GM23338 (cell line): ENCODE measurements around the gene HS6ST3. TPM values are rescaled to one million over a fixed set of nuclear protein-coding genes. Genes with fewer than 3 reads are reported as not detected.

Source experiments
- ATAC-seq: fragments of 200-7000 bp; cut with Tn5 transposase; 3 replicates; pipeline ENCODE4 v1.9.1; 2020
- DNase-seq: peaks from one replicate; pipeline ENCODE4 v3.0.0-alpha.2; 2015; ENCODE audit warnings: low spot score
- H2AFZ ChIP-seq: fragments of 200-600 bp; sonication (generic); 2 replicates; pipeline ENCODE4 v1.8.0; 2016; ENCODE audit warnings: antibody characterized with exemption, mild to moderate bottlenecking, moderate library complexity
- H3F3A ChIP-seq: fragments of 200-600 bp; sonication (generic); replicated peaks from 2 replicates; pipeline ENCODE4 v1.8.0; 2017; ENCODE audit warnings: antibody characterized with exemption, mixed run types, low read depth
- H3K27ac ChIP-seq: fragments of 200-600 bp; sonication (generic); 2 replicates; pipeline ENCODE4 v1.6.1; 2016; ENCODE audit warnings: low read depth
- H3K27me3 ChIP-seq: fragments of 200-600 bp; sonication (generic); 2 replicates; pipeline ENCODE4 v1.8.0; 2016; ENCODE audit warnings: mild to moderate bottlenecking, mixed run types, moderate library complexity; ENCODE audit not compliant: insufficient read depth
- H3K36me3 ChIP-seq: fragments of 200-600 bp; sonication (generic); 2 replicates; pipeline ENCODE4 v1.8.0; 2016; ENCODE audit warnings: mild to moderate bottlenecking; ENCODE audit not compliant: insufficient read depth
- H3K4me1 ChIP-seq: fragments of 200-600 bp; sonication (generic); 2 replicates; pipeline ENCODE4 v1.8.0; 2016; ENCODE audit warnings: mild to moderate bottlenecking, moderate library complexity; ENCODE audit not compliant: insufficient read depth
- H3K4me2 ChIP-seq: fragments of 200-600 bp; sonication (generic); 2 replicates; pipeline ENCODE4 v1.7.1; 2017; ENCODE audit warnings: mixed run types
- H3K4me3 ChIP-seq: fragments of 200-600 bp; sonication (generic); 2 replicates; pipeline ENCODE4 v1.6.1; 2016; ENCODE audit warnings: mixed run types
- H3K79me2 ChIP-seq: fragments of 200-600 bp; sonication (generic); replicated peaks from 2 replicates; pipeline ENCODE4 v1.8.0; 2017; ENCODE audit warnings: mild to moderate bottlenecking; ENCODE audit not compliant: insufficient read depth
- H3K9me2 ChIP-seq: fragments of 200-600 bp; sonication (generic); 2 replicates; pipeline ENCODE4 v1.8.0; 2017; ENCODE audit not compliant: insufficient read depth
- H4K20me1 ChIP-seq: fragments of 200-600 bp; sonication (generic); replicated peaks from 2 replicates; pipeline ENCODE4 v1.8.0; 2017; ENCODE audit warnings: mild to moderate bottlenecking; ENCODE audit not compliant: insufficient read depth
- H3K27ac Mint-ChIP-seq: 2 replicates; pipeline ENCODE4 v1.8.0; 2020; ENCODE audit warnings: inconsistent platforms, mild to moderate bottlenecking, moderate library complexity, mixed read lengths
- H3K27me3 Mint-ChIP-seq: 3 replicates; pipeline ENCODE4 v1.8.0; 2022; ENCODE audit warnings: low read depth, mild to moderate bottlenecking, moderate library complexity, mixed read lengths, inconsistent platforms; ENCODE audit not compliant: insufficient read depth, poor library complexity
- H3K36me3 Mint-ChIP-seq: 3 replicates; pipeline ENCODE4 v1.8.0; 2021; ENCODE audit warnings: low read depth, mild to moderate bottlenecking, inconsistent platforms, moderate library complexity, mixed read lengths
- H3K4me1 Mint-ChIP-seq: 3 replicates; pipeline ENCODE4 v1.8.0; 2020; ENCODE audit warnings: mild to moderate bottlenecking, inconsistent platforms, mixed read lengths
- H3K4me3 Mint-ChIP-seq: 3 replicates; pipeline ENCODE4 v1.8.0; 2021; ENCODE audit warnings: moderate library complexity, mild to moderate bottlenecking, inconsistent platforms, mixed read lengths
- H3K9me3 Mint-ChIP-seq: 3 replicates; pipeline ENCODE4 v1.8.0; 2020; ENCODE audit warnings: moderate library complexity, mild to moderate bottlenecking, inconsistent platforms, mixed read lengths
- CREB1 ChIP-seq: fragments of 250-450 bp; sonication (Bioruptor Pico); IDR thresholded peaks from 2 replicates; pipeline ENCODE4 v1.5.0; 2020; ENCODE audit warnings: low read depth, mild to moderate bottlenecking, moderate library complexity
- EZH2 ChIP-seq: fragments of 200-600 bp; sonication (generic); IDR thresholded peaks from one replicate; pipeline ENCODE4 v1.8.0; 2017; ENCODE audit warnings: antibody characterized with exemption, mild to moderate bottlenecking, low read depth; ENCODE audit not compliant: unreplicated experiment
- EZH2phosphoT487 ChIP-seq: fragments of 200-600 bp; sonication (generic); IDR thresholded peaks from one replicate; pipeline ENCODE4 v1.8.1; 2018; ENCODE audit warnings: antibody characterized with exemption; ENCODE audit not compliant: unreplicated experiment
- JUNB ChIP-seq: IDR thresholded peaks from one replicate; pipeline ENCODE4 v1.6.1; 2016; ENCODE audit warnings: antibody characterized with exemption; ENCODE audit not compliant: unreplicated experiment
- NANOG ChIP-seq: IDR thresholded peaks from 2 replicates; pipeline ENCODE4 v1.6.1; 2016; ENCODE audit warnings: antibody characterized with exemption, borderline replicate concordance
- POLR2AphosphoS5 ChIP-seq: IDR thresholded peaks from 2 replicates; pipeline ENCODE4 v1.6.1; 2016; ENCODE audit warnings: antibody characterized with exemption, low read depth
- STAT1 ChIP-seq: IDR thresholded peaks from one replicate; pipeline ENCODE4 v1.6.1; 2016; ENCODE audit warnings: antibody characterized with exemption; ENCODE audit not compliant: unreplicated experiment
- ZNF114 ChIP-seq: fragments of 250-450 bp; sonication (Bioruptor Pico); IDR thresholded peaks from 2 replicates; pipeline ENCODE4 v1.5.0; 2020; ENCODE audit warnings: mild to moderate bottlenecking, moderate library complexity
- ZNF331 ChIP-seq: fragments of 250-450 bp; sonication (Bioruptor Pico); IDR thresholded peaks from 2 replicates; pipeline ENCODE4 v1.5.0; 2020; ENCODE audit warnings: low read depth, mild to moderate bottlenecking, moderate library complexity
- polyA plus RNA-seq: library from polyadenylated mRNA; unstranded; fragments of >200 nt; fragmentation: Nextera tagmentation; extraction: Ambion mirVana; gene quantifications from 2 replicates; pipeline ENCODE4 v1.2.1, GENCODE V29; 2016
- total RNA-seq: library from RNA; depleted of rRNA; stranded (reverse); fragments of >200 nt; shearing (Covaris generic); gene quantifications from 2 replicates; pipeline ENCODE4 v1.2.3, GENCODE V29; 2014
- TF ChIP-seq, protein P1 (sequence below), 2 experiments: fragments of 200-600 bp in 1 of 2; sonication (generic) in 1 of 2; conservative IDR thresholded peaks; 2 replicates each; pipeline versions ENCODE4 v1.5.1 to v1.6.1; 2016 to 2017; ENCODE audit warnings: antibody characterized with exemption in 2 of 2, low read depth in 2 of 2, mild to moderate bottlenecking in 2 of 2, moderate library complexity in 1 of 2
- TF ChIP-seq, protein P2 (sequence below): IDR thresholded peaks from one replicate; pipeline ENCODE4 v1.6.1; 2018; ENCODE audit warnings: antibody characterized with exemption; ENCODE audit not compliant: unreplicated experiment
- TF ChIP-seq, protein P3 (sequence below): fragments of 250-450 bp; sonication (Bioruptor Pico); IDR thresholded peaks from 2 replicates; pipeline ENCODE4 v1.5.0; 2020; ENCODE audit warnings: mild to moderate bottlenecking, moderate library complexity
- TF ChIP-seq, protein P4 (sequence below): IDR thresholded peaks from 2 replicates; pipeline ENCODE4 v1.6.1; 2016; ENCODE audit warnings: antibody characterized with exemption

The HS6ST3 gene
- total and polyA plus RNA-seq, 2 experiments from 2014 or later = 0.52 to 0.80 TPM

- ATAC-seq (no peak), DNase-seq (no peak)
- no peaks in the 10 kb centered on the region for H3F3A ChIP-seq
- Mint-ChIP-seq H3K4me3 (no peak overlapping the region), H3K4me1 (no peaks in the 10 kb centered on the region), H3K27me3 (no peaks in the 10 kb centered on the region), H3K9me3 (peaks cover 8% of the 10 kb centered on the region; the same call in 2 of the 3 replicates), H3K27ac (no peak overlapping the region), H3K36me3 (no peaks in the 10 kb centered on the region)
- H3K79me2 ChIP-seq = no peaks in the 10 kb centered on the region
- H3K27me3 ChIP-seq = no peaks in the 10 kb centered on the region
- H3K4me2 ChIP-seq = no peak overlapping the region
- TF ChIP-seq ZNF331 (CRISPR knock-in tag) = no peak
- TF ChIP-seq ZNF114 (CRISPR knock-in tag) = no peak
- TF ChIP-seq, protein P1, sequence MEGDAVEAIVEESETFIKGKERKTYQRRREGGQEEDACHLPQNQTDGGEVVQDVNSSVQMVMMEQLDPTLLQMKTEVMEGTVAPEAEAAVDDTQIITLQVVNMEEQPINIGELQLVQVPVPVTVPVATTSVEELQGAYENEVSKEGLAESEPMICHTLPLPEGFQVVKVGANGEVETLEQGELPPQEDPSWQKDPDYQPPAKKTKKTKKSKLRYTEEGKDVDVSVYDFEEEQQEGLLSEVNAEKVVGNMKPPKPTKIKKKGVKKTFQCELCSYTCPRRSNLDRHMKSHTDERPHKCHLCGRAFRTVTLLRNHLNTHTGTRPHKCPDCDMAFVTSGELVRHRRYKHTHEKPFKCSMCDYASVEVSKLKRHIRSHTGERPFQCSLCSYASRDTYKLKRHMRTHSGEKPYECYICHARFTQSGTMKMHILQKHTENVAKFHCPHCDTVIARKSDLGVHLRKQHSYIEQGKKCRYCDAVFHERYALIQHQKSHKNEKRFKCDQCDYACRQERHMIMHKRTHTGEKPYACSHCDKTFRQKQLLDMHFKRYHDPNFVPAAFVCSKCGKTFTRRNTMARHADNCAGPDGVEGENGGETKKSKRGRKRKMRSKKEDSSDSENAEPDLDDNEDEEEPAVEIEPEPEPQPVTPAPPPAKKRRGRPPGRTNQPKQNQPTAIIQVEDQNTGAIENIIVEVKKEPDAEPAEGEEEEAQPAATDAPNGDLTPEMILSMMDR (conservative IDR thresholded peaks at IDR 0.05; ENCODE audit: low read depth in 2 of 2) = no peak
- TF ChIP-seq NANOG = no peak
- TF ChIP-seq, protein P2, sequence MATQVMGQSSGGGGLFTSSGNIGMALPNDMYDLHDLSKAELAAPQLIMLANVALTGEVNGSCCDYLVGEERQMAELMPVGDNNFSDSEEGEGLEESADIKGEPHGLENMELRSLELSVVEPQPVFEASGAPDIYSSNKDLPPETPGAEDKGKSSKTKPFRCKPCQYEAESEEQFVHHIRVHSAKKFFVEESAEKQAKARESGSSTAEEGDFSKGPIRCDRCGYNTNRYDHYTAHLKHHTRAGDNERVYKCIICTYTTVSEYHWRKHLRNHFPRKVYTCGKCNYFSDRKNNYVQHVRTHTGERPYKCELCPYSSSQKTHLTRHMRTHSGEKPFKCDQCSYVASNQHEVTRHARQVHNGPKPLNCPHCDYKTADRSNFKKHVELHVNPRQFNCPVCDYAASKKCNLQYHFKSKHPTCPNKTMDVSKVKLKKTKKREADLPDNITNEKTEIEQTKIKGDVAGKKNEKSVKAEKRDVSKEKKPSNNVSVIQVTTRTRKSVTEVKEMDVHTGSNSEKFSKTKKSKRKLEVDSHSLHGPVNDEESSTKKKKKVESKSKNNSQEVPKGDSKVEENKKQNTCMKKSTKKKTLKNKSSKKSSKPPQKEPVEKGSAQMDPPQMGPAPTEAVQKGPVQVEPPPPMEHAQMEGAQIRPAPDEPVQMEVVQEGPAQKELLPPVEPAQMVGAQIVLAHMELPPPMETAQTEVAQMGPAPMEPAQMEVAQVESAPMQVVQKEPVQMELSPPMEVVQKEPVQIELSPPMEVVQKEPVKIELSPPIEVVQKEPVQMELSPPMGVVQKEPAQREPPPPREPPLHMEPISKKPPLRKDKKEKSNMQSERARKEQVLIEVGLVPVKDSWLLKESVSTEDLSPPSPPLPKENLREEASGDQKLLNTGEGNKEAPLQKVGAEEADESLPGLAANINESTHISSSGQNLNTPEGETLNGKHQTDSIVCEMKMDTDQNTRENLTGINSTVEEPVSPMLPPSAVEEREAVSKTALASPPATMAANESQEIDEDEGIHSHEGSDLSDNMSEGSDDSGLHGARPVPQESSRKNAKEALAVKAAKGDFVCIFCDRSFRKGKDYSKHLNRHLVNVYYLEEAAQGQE = no peak
- TF ChIP-seq, protein P3, sequence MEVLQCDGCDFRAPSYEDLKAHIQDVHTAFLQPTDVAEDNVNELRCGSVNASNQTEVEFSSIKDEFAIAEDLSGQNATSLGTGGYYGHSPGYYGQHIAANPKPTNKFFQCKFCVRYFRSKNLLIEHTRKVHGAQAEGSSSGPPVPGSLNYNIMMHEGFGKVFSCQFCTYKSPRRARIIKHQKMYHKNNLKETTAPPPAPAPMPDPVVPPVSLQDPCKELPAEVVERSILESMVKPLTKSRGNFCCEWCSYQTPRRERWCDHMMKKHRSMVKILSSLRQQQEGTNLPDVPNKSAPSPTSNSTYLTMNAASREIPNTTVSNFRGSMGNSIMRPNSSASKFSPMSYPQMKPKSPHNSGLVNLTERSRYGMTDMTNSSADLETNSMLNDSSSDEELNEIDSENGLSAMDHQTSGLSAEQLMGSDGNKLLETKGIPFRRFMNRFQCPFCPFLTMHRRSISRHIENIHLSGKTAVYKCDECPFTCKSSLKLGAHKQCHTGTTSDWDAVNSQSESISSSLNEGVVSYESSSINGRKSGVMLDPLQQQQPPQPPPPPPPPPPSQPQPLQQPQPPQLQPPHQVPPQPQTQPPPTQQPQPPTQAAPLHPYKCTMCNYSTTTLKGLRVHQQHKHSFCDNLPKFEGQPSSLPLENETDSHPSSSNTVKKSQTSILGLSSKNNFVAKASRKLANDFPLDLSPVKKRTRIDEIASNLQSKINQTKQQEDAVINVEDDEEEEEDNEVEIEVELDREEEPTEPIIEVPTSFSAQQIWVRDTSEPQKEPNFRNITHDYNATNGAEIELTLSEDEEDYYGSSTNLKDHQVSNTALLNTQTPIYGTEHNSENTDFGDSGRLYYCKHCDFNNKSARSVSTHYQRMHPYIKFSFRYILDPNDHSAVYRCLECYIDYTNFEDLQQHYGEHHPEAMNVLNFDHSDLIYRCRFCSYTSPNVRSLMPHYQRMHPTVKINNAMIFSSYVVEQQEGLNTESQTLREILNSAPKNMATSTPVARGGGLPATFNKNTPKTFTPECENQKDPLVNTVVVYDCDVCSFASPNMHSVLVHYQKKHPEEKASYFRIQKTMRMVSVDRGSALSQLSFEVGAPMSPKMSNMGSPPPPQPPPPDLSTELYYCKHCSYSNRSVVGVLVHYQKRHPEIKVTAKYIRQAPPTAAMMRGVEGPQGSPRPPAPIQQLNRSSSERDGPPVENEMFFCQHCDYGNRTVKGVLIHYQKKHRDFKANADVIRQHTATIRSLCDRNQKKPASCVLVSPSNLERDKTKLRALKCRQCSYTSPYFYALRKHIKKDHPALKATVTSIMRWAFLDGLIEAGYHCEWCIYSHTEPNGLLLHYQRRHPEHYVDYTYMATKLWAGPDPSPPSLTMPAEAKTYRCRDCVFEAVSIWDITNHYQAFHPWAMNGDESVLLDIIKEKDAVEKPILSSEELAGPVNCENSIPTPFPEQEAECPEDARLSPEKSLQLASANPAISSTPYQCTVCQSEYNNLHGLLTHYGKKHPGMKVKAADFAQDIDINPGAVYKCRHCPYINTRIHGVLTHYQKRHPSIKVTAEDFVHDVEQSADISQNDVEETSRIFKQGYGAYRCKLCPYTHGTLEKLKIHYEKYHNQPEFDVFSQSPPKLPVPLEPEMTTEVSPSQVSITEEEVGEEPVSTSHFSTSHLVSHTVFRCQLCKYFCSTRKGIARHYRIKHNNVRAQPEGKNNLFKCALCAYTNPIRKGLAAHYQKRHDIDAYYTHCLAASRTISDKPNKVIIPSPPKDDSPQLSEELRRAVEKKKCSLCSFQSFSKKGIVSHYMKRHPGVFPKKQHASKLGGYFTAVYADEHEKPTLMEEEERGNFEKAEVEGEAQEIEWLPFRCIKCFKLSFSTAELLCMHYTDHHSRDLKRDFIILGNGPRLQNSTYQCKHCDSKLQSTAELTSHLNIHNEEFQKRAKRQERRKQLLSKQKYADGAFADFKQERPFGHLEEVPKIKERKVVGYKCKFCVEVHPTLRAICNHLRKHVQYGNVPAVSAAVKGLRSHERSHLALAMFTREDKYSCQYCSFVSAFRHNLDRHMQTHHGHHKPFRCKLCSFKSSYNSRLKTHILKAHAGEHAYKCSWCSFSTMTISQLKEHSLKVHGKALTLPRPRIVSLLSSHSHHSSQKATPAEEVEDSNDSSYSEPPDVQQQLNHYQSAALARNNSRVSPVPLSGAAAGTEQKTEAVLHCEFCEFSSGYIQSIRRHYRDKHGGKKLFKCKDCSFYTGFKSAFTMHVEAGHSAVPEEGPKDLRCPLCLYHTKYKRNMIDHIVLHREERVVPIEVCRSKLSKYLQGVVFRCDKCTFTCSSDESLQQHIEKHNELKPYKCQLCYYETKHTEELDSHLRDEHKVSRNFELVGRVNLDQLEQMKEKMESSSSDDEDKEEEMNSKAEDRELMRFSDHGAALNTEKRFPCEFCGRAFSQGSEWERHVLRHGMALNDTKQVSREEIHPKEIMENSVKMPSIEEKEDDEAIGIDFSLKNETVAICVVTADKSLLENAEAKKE (CRISPR knock-in tag) = no peak
- TF ChIP-seq, protein P4, sequence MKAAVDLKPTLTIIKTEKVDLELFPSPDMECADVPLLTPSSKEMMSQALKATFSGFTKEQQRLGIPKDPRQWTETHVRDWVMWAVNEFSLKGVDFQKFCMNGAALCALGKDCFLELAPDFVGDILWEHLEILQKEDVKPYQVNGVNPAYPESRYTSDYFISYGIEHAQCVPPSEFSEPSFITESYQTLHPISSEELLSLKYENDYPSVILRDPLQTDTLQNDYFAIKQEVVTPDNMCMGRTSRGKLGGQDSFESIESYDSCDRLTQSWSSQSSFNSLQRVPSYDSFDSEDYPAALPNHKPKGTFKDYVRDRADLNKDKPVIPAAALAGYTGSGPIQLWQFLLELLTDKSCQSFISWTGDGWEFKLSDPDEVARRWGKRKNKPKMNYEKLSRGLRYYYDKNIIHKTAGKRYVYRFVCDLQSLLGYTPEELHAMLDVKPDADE = no peak
- TF ChIP-seq POLR2AphosphoS5 = no peak
- no peak for TF ChIP-seq EZH2phosphoT487
- TF ChIP-seq JUNB = no peak
- no peak for TF ChIP-seq STAT1
- TF ChIP-seq EZH2 = no peak
- no peak for TF ChIP-seq CREB1
- no peak overlapping the region for H2AFZ ChIP-seq
- no peaks in the 10 kb centered on the region for H4K20me1 ChIP-seq
- no peaks in the 10 kb centered on the region for H3K9me2 ChIP-seq
- H3K36me3 ChIP-seq = no peaks in the 10 kb centered on the region; the same call in 1 of the 2 replicates
- H3K4me1 ChIP-seq = no peaks in the 10 kb centered on the region
- H3K4me3 ChIP-seq = no peak overlapping the region
- H3K27ac ChIP-seq = no peak overlapping the region
Observed at GRCh38 chr13:96696389-96696900, 606.5 kb downstream of the HS6ST3 start.
